RPMI7951 (cell line): ENCODE data around the gene MS4A18. TPM values are rescaled to one million over a fixed set of nuclear protein-coding genes. Genes with fewer than 3 reads are reported as not detected.
"Not testable (repeated sequence)": the region's sequence is repeated elsewhere in the genome, so short reads cannot be mapped to it uniquely, and the experiment has no call there.

Experiments
- DNase-seq: peaks from one replicate; pipeline ENCODE4 v3.0.0-alpha.2; 2012; ENCODE audit warnings: low read depth
- total RNA-seq: library from RNA; depleted of rRNA; stranded (reverse); fragments of >200 nt; shearing (Covaris generic); gene quantifications from 2 replicates; pipeline ENCODE4 v1.2.3, GENCODE V29; 2014; rRNA removed

MS4A18 gene
- total RNA-seq: not detected in 2 replicates

DNA sequence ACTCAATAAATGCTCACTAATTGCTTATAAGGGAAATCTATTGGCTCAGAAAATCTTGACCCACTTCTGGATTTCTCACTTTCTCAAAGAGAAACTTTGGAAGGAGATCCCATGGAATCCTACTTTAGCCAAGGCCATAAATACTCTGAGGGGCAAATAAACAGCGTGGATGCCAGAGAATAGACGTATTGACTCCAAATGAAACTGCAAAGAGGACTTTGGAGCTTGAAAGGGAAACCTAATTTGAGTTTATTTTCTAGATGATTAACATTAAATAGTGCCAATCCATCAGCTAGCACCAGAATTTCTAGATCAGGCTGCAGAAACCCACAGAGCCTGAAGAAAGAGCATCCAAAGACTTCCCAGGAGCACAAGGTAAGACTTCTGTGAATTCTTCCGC is at the start of gene MS4A18:
Gene MS4A18, plus strand, starts transcription at position 301 of the 400 bp plus-strand sequence.
- DNase-seq: no peak

DNA sequence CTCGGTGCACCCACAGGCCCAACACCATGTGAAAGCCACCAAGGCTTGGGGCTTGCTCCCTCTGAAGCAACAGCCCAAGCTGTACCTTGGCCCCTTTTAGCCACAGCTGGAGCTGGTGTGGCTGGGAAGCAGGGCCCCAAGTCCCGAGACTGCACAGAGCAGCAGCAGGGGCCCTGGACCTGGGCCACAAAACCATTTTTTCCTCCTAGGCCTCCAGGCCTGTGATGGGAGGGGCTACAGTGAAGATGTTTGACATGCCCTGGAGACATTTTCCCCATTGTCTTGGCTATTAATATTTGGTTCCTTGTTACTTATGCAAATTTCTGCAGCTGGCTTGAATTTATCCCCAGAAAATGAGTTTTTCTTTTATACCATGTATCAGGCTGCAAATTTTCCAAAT is 46.3 kb upstream of the MS4A18 start:
- DNase-seq: not testable (repeated sequence)

DNA sequence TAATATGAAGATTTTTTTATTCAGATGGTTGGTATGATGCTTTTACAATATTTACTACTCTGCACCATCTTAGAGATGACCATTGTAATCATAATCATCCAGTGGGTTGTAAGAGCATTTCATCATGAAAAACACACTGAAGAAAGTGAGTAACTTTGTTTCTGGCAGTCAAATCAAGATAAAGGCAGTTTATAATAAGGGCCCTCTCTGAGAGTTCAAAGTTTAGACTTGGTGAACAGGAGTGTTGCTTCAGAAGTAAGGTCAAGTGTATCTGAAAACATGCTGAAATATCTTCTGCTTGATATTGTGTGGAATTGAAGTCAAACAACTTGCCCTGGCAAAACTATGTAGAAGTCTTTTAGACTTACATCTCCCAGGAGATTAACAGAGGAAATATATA is 44.6 kb upstream of the MS4A18 start:
- no peak for DNase-seq

DNA sequence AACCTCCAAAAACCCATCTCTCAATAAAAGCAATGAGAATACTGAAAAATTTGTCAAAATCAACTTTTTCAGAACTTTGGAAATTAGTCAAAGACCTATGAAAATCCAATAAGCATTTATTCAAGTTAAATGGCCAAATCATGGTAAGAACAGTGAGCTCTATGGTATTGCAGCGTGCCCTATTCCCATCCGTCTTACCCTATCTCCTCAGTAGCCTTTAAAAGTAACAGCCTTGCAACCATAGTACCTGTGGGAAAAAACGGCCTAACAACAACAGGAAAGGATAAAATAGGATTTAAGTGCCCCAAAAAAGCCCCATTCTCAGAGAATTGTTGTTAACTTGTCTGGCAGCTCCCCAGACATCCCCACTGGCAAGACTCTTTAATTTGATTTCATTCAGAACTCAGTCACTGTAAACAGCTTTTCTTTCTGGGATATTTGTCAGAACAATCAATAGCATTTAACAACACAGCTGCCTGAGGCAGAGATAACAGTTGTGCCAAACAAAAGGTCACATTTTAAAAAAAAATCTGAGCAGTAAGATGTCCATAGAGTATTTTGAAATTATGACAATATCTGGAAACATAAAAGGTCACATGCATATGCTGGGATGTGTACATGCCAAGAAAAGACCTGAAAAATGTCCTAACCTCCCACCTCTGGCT is 43.9 kb upstream of the MS4A18 start:
- DNase-seq: no peak

DNA sequence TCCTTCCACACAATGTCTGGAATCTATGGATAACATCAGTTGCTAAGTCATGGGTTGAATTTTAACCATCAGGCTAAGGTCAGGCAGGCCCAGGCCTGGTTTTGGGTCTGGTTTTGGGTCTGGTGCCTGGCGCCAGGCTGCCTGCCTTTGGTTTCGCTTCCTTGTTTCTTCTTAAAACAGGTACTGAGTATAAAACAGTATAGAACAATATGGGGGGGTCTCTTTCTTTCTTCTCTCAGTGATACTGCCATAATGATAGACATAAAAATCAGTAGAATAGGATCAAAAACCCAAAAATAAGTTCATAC is 40.0 kb upstream of the MS4A18 start:
- DNase-seq: not testable (repeated sequence)

DNA sequence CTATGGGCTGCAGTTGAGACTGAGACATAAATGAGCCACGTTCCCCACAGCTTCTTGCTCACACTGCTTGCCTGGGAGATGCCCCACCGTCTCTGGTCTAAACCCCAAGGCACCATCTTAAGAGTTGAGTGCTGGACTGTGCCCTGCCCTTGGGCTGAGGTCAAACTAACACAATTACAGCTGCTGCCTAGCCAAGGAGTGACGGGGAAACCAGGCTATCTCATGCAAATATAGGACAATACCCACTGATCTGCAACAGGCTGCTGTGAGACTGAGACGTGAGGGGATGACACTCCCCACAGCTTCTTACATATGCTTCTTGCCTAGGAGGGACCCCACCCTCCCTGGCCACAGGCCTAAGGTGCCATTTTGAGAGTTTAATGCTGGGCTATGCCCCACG is 32.9 kb upstream of the MS4A18 start:
- DNase-seq: no peak

DNA sequence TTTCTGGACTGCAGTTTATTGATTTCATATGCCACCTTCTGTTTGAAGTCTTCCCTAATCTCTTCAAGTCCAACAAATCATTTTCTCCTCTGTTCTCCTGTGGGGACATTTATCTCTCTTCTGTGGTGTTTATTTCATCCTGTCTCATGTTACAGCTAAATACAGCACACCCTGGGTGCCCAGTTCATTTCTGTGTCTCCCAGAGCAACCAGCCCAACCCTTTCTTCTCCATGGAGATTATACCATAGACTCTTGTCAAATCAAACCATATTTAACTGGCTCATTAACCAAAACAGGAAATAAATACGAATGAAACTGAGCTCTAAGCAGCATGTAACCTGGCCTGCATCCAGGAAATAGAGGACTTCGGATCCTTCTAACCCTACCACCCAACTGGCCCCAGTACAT is 25.2 kb upstream of the MS4A18 start, which contains the start of gene MS4A8:
Gene MS4A8, plus strand, starts transcription at position 329 of the 408 bp plus-strand sequence. CDS start 1,249 bp downstream, outside the sequence.
- DNase-seq: no peak

DNA sequence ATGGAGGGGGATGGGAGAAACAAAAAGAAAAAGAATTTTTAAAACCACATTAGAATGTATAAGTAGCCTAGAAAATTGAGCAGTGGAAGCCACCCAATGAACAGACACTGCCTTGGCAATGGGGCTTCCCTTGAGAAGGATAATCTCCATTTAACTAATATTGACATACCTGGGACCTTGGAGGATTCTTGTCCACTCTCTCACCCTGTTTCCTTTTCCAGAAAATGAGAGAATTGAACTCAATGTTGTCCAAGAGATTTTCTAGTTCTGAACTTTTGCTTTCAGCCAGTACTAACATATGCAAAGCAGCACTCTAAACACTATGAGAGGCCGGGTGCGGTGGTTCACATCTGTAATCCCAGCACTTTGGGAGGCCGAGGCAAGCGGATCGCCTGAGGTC is 24.6 kb upstream of the MS4A18 start:
- DNase-seq: no peak

DNA sequence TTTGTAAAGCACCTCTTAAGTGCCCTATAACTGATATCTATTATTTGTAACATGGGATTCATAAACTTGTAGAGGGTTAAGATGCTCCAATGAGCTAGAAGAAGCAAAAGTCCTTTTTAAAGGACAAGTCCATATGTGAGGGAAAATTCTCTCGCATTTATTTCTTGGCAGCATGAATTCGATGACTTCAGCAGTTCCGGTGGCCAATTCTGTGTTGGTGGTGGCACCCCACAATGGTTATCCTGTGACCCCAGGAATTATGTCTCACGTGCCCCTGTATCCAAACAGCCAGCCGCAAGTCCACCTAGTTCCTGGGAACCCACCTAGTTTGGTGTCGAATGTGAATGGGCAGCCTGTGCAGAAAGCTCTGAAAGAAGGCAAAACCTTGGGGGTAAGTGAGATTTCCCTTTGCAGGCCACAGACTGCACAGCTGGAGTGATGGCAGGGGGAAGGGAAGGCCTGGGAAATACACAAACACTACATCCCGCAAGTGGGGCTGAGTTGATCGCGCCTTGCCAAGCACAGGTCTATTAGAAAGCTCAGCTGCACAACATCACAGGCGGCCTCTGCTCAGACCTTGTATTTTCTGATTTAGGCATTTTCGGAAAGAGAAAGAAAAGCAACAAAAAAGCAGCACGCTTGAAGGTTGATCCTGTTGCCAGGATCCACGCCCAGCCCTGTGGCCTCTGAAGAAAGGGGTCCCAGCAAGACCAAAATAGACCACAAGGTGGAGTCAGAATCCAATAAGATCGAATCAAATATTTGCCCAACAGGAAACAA is 23.6 kb upstream of the MS4A18 start:
- peak; percentile 17 for DNase-seq

DNA sequence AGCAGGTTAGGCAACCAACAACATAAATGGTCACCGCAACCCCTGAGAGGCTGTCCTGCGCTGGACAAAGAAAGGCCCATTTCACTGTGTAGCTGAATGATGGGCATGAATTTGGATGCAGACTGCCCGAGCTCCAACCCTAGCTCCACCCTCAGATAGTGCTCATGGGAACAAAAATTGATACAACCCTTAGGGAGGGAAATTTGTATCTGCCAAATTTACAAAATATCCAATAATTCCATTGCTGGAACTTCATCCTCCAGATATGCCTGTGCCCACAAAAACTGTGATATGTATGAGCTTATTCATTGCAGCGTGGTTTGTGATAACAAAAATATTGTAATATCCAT is 23.1 kb upstream of the MS4A18 start:
- no peak for DNase-seq

DNA sequence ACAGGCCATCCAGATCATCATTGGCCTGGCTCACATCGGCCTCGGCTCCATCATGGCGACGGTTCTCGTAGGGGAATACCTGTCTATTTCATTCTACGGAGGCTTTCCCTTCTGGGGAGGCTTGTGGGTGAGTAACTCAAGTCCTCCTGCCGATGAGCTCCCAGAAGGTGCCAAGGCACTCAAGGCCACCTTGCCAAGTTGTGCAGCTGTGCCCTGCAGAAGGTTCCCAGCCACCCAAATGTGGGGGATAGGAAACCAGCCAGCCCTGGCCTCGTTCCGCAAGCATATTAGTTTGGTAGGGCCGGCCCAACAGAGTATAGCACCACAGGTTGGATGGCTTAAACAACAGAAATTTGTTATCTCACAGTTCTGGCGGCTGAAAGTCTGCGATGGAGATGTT is 21.1 kb upstream of the MS4A18 start:
- DNase-seq: no peak

DNA sequence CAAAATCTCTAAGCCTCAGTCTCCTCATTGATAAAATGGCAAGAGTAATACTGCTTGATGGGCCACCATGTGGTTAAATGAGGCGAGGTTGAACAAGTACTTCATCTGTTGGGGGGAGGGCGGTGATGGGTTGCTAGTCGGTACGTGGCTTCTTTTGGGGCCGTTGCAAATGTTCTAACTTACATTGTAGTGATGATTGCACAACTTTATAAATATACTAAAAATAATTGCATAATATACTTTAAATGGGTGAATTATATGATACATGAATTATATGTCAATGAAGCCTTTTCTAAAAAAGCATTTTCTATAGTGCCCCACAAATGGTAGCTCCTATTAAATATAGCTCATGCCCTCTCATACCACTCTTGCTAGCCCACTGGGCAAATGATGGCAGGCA is 18.6 kb upstream of the MS4A18 start:
- no peak for DNase-seq

DNA sequence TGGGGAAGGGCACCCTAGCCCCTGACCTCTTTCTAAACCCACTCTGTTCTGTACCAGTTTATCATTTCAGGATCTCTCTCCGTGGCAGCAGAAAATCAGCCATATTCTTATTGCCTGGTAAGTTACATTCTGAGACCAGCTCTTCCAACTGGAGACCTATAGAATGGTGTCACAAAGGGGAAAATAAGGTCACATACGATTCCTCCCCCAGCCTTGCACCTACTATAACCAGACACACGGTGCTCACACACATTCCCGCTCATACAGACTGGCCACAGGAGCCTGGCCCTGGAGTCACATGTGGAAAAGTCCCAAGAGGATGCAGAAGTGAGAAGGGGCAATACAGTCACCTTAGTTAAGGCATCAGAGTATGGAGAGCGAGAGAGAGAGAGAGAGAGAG is 17.6 kb upstream of the MS4A18 start:
- DNase-seq: no peak

DNA sequence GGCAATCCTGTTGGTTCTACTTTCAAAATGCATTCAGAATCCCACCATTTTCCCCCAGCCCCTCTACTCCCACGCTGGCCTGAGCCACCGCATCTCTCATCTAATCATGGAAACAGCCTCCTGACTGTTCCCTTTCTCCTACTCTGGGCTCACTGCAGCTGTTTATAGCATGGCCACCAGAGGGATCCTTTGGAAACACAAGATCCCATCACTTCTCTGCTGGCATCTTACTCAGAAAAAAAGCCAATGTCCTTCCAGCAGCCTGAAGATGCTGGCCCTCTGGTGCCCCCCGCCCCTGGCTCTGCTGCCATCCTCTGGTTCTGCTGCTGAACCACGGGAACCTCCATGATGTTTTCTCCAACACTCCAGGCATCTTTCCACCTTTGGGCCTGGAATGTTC is 14.0 kb upstream of the MS4A18 start:
- peak; percentile 5 for DNase-seq

DNA sequence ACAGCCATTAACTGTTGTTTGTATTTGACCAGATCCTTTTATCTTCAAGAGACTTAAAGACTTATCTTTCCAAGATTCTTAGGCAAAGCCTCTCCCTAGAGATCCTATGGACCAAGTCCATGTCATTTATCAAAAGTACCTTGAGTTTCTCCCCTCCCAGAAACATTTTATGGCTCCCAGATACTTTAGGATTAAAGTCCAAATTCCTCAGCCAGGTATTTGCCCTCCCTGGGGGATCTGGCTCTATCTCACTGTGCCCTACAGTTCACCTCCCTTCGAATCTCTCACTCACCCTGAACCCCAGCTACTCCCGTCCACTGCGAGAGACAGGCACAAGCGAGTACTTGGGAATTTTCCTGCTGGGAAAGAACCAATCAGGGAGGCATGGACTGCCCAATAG is 13.2 kb upstream of the MS4A18 start:
- no peak for DNase-seq

DNA sequence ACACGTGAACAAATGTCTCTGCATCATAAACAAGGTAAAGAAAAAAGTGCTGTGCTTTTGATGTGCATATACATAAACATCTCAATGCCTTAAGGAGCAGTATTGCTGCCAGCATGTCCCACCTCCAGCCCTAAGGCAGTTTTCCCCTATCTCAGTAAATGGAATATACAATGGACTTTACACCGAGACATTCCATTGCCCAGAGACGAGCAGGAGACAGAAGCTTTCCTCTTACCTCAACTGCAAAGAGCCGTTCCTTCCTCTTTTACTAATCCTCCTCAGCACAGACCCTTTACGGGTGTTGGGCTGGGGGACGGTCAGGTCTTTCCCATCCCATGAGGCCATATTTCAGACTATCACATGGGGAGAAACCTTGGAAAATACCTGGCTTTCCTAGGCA is 11.1 kb upstream of the MS4A18 start:
- DNase-seq: not testable (repeated sequence)

DNA sequence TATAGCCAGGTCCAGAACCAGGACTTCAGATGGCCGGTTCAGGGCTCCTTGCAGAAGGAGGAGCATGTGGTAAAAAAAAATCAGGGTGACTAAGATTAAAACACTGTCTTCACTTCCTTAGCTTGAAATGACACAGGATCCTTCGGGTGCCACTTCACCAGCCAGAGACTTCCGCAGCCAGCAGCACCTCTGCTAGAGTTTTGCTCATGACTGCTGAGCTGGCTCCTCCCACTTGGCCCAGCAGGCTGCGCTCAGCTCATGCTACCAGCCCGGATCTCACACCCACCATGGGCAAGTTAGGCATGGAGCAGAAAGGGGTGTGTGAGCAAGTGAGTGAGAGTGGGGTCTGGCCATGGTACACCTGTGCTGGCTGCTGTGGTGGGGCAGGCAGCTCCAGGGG is 6.6 kb upstream of the MS4A18 start:
- no peak for DNase-seq

DNA sequence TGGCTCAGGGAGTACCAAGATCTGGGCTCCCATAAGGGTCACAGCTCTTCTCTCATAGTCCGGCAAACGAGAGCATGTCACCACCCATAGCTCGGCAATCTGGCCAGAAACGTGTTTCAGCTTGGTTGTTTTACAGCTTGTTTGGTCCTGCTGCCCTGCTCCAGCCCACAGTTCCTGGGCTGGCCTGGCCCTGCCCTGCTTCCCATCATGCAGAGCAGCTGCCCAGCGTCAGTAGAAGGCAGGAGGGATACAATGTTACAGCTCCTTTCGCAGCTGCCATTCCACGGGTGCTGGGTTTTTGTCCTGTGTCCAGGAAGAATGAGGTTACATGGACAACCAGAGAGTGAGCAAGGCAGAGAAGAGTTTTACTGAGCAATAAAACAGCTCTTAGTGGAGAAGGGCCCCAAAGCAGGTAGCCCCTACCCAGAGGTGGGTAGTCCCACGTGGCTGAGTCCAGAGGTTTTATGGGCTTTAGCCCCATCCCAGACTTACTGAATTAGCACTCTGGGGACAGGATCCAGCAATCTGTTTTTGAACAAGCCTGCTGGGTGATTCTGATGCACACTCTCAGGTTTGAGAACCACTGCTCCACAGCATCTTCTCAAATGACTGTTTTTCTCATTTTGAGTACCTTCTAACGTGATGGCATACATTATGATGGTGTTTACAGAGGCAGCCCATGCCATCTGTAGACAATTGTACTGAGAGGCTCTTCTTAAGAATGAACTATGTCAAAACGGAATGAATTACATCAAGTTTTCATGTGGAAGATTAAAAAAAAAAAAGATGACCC is 5.8 kb upstream of the MS4A18 start:
- no peak for DNase-seq

DNA sequence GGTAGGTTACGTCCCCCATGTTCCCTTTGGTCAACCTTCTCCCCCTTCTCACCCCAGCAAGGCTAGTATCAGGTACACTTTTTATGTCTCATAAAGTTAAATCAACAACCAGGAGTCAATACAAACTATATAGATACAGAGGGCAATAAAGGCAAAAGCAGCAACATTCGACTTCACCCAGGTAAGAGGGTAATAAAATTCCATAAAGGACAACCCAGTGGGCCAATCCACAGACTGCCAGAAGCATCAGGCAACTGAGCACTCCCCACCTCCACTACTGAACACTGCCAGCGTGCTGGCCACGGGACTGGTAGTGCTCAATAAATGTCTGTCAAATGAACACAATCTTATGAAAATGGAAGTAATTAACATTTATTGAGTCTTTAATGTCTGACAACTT is 5.1 kb upstream of the MS4A18 start:
- no peak for DNase-seq

DNA sequence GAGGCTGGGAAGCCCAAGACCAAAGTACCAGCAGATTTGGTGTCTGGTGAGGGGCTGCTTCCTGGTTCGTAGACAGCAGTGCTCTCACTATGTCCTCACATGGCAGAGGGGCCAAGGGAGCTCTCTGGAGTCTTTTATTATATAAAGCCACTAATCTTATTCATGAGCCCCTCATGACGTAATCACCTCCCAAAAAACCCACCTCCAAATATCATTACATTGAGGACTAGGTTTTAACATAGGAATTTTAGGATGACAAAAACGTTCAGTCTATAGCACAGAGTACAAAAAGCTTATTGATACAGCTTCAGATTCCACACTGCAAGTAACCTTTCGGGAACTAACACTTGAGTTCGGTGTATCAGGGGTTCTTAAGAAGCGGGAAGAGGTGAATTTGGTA is 4.1 kb upstream of the MS4A18 start:
- no peak for DNase-seq

DNA sequence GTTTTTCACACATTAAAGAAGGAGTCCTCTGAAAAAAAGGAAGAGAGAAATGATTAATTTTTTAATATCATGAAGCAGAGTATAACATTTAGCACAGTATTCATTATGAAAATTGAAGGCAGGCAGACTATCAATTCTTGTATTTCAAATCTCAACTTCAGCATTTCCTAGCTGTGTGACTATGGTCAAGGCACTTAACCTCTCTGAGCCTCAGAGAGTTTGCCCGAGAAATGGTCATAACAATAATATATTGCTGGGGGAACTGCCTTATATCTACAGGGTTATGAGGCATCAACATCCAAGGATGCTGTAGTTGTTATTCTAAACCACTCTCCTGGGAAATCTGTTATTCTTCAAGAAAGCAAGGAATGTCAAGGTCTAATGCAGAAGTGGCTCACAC is 1.1 kb downstream of the MS4A18 start:
- no peak for DNase-seq

DNA sequence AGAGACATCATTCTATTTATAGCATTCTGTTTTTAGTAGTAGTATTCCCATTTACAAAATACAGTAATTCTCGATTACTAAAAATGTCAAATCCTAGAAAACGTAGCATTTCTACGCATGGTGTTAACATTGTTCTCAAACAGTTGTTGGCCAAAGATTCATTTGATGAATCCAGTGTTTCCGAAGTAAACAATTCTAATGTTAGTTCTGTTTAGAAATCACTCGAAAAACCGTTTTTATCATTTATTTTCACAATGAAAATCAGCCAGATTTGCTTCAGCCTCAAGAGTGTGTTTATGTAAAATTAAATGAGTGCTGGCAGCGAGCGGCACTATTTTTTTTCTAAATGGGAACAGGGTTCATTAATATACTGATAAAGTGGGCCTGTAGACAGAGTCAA is 7.1 kb downstream of the MS4A18 start:
- DNase-seq: no peak

DNA sequence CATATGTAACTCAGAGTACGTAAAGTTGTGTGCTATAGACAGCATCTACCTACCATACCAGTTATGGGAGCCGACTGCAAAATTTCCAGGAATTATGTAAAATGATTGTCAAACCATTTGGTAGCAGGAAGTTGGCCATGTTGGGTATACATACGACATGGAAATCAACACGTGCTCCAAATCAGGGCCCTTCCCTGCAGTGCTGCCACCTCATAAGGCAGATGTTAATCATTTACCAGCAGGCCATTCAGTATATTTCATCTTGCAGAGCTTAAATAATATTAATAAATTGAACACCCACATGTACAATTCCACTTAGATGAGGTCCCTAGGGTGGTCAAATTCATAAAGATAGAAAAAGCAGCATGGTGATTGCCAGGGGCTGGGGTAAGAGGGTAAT is 9.8 kb downstream of the MS4A18 start:
- no peak for DNase-seq
